Activated CD8-positive, alpha-beta T cell treated with anti-CD3 and anti-CD28 coated beads for 36 hours (primary cell): Measurements from ENCODE around the gene DCDC2C. TPM values are rescaled to one million over a fixed set of nuclear protein-coding genes. Genes with fewer than 3 reads are reported as not detected.

ENCODE experiments used
- ATAC-seq: fragments of 200-7000 bp; cut with Tn5 transposase; one replicate; pipeline ENCODE4 v1.10.0; 2021; ENCODE audit warnings: mild to moderate bottlenecking, moderate library complexity
- CTCF ChIA-PET: fragments of 350-600 bp; sonication (Branson Sonifier 250); formaldehyde crosslinking; loops from one replicate; lab custom pipeline; 2021; ENCODE audit warnings: antibody characterized with exemption; lab: Charles Lee
- POLR2A ChIA-PET: fragments of 350-600 bp; sonication (Branson Sonifier 250); formaldehyde crosslinking; loops from one replicate; lab custom pipeline; 2021; ENCODE audit warnings: antibody characterized with exemption; lab: Charles Lee
- DNase-seq: peaks from one replicate; pipeline ENCODE4 v3.0.0-alpha.2; 2020
- H3K27ac Mint-ChIP-seq: one replicate; pipeline ENCODE4 v1.8.0; 2021; ENCODE audit warnings: mild to moderate bottlenecking, mixed read lengths
- H3K27me3 Mint-ChIP-seq: one replicate; pipeline ENCODE4 v1.8.0; 2021; ENCODE audit warnings: mixed read lengths
- H3K36me3 Mint-ChIP-seq: one replicate; pipeline ENCODE4 v1.8.0; 2021; ENCODE audit warnings: low read depth, mixed read lengths
- H3K4me1 Mint-ChIP-seq: one replicate; pipeline ENCODE4 v1.8.0; 2021; ENCODE audit warnings: low read depth, mixed read lengths
- H3K4me3 Mint-ChIP-seq: one replicate; pipeline ENCODE4 v1.8.0; 2021; ENCODE audit warnings: mild to moderate bottlenecking, moderate library complexity, mixed read lengths
- H3K9me3 Mint-ChIP-seq: one replicate; pipeline ENCODE4 v1.8.0; 2021; ENCODE audit warnings: mixed read lengths
- CTCF ChIP-seq: fragments of 200-600 bp; IDR thresholded peaks from one replicate; pipeline ENCODE4 v1.8.0; 2022; ENCODE audit warnings: antibody characterized with exemption, mild to moderate bottlenecking
- intact Hi-C: fragments of 100-400 bp; cut with micrococcal nuclease; formaldehyde crosslinking; loops from one replicate; pipeline ENCODE4 v1.10.0; 2022
- total RNA-seq, 2 experiments: library from RNA; stranded (reverse); gene quantifications; one replicate each; pipeline ENCODE4 v1.2.3, GENCODE V29; 2021

Gene DCDC2C
- total RNA-seq, 2 experiments from 2014 or later = not detected

GRCh38 chr2:3867469-3867868 is 164.1 kb downstream of the DCDC2C start:
- H3K4me1 Mint-ChIP-seq = no peaks in the 10 kb centered on the region
- intact Hi-C loops = no loop called here
- ChIA-PET POLR2A (no interaction called here), CTCF (no interaction called here)
- DNase-seq (no peak), ATAC-seq (no peak)
- no peaks in the 10 kb centered on the region for H3K36me3 Mint-ChIP-seq
- no peak overlapping the region for H3K27ac Mint-ChIP-seq
- H3K27me3 Mint-ChIP-seq = no peaks in the 10 kb centered on the region
- H3K4me3 Mint-ChIP-seq = no peak overlapping the region
- no peak for TF ChIP-seq CTCF
- H3K9me3 Mint-ChIP-seq = no peaks in the 10 kb centered on the region

GRCh38 chr2:3868012-3868805 is 164.8 kb downstream of the DCDC2C start:
- CTCF ChIA-PET = no interaction called here
- H3K9me3 Mint-ChIP-seq = no peaks in the 10 kb centered on the region
- no peak overlapping the region for H3K4me3 Mint-ChIP-seq
- POLR2A ChIA-PET = no interaction called here
- no peaks in the 10 kb centered on the region for H3K36me3 Mint-ChIP-seq
- intact Hi-C loops = no loop called here
- no peaks in the 10 kb centered on the region for H3K27me3 Mint-ChIP-seq
- no peak overlapping the region for H3K27ac Mint-ChIP-seq
- ATAC-seq (no peak), DNase-seq (no peak)
- H3K4me1 Mint-ChIP-seq = no peaks in the 10 kb centered on the region
- TF ChIP-seq CTCF = no peak

- Mint-ChIP-seq H3K9me3 (no peaks in the 10 kb centered on the region), H3K4me1 (no peaks in the 10 kb centered on the region), H3K27ac (no peak overlapping the region), H3K4me3 (no peak overlapping the region), H3K36me3 (no peaks in the 10 kb centered on the region), H3K27me3 (no peaks in the 10 kb centered on the region)
- DNase-seq (no peak), ATAC-seq (no peak)
- POLR2A ChIA-PET = no interaction called here
- no peak for TF ChIP-seq CTCF
- intact Hi-C loops = no loop called here
- CTCF ChIA-PET = no interaction called here
Measured at GRCh38 chr2:3870222-3870621, 166.8 kb downstream of the DCDC2C start.

GRCh38 chr2:3871002-3871401 is 167.6 kb downstream of the DCDC2C start:
- Mint-ChIP-seq H3K4me3 (no peak overlapping the region), H3K27me3 (no peaks in the 10 kb centered on the region), H3K4me1 (no peaks in the 10 kb centered on the region), H3K36me3 (no peaks in the 10 kb centered on the region), H3K27ac (no peak overlapping the region), H3K9me3 (no peaks in the 10 kb centered on the region)
- DNase-seq = no peak
- ATAC-seq = no peak
- ChIA-PET POLR2A (no interaction called here), CTCF (no interaction called here)
- TF ChIP-seq CTCF = no peak
- intact Hi-C loops = no loop called here

- Mint-ChIP-seq H3K27ac (no peak overlapping the region), H3K27me3 (no peaks in the 10 kb centered on the region), H3K36me3 (no peaks in the 10 kb centered on the region), H3K9me3 (no peaks in the 10 kb centered on the region), H3K4me3 (no peak overlapping the region), H3K4me1 (no peaks in the 10 kb centered on the region)
- intact Hi-C loops = no loop called here
- DNase-seq = no peak
- POLR2A ChIA-PET = no interaction called here
- no peak for TF ChIP-seq CTCF
- ATAC-seq = no peak
- CTCF ChIA-PET = interaction anchor here (0.9 kb wide), 1 partner anchor 25 kb away, joined by 3 read pairs; no protein-coding TSS in a partner anchor
Measured at GRCh38 chr2:3872451-3872850, 169.1 kb downstream of the DCDC2C start.
